ENCODE data around the gene HINT2.

DNA sequence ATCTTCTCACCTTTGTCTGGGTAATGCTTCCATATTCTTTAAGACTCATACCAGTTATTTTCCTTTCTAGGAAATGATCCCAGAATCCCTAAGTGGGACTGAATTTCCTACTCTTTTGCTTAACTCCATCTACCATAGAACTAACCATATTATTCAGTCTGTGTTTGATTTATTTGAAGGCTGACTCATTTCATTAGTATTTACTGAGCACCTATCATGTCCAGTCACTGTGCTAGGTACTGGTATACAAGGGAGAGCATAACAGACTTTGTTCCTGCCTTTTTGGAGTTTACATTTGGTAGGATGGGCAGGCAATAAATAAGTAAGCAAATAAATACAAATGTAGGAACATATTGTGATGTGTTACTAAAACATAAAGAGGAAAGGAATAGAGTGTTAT, 19.1 kb downstream of the HINT2 start:
- TF ChIP-seq POLR2A (IDR thresholded peaks at IDR 0.05), result no peak
- TF ChIP-seq, protein P1, sequence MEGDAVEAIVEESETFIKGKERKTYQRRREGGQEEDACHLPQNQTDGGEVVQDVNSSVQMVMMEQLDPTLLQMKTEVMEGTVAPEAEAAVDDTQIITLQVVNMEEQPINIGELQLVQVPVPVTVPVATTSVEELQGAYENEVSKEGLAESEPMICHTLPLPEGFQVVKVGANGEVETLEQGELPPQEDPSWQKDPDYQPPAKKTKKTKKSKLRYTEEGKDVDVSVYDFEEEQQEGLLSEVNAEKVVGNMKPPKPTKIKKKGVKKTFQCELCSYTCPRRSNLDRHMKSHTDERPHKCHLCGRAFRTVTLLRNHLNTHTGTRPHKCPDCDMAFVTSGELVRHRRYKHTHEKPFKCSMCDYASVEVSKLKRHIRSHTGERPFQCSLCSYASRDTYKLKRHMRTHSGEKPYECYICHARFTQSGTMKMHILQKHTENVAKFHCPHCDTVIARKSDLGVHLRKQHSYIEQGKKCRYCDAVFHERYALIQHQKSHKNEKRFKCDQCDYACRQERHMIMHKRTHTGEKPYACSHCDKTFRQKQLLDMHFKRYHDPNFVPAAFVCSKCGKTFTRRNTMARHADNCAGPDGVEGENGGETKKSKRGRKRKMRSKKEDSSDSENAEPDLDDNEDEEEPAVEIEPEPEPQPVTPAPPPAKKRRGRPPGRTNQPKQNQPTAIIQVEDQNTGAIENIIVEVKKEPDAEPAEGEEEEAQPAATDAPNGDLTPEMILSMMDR (IDR thresholded peaks at IDR 0.05), result no peak

Measured in body of pancreas (tissue), 4 donors.